Stomach (tissue), 9 donors: ENCODE measurements around the gene SUN3. TPM values are rescaled to one million over a fixed set of nuclear protein-coding genes. Genes with fewer than 3 reads are reported as not detected.
"Not testable (repeated sequence)": the region's sequence is repeated elsewhere in the genome, so short reads cannot be mapped to it uniquely, and the experiment has no call there.

Experiments
- DNase-seq, 2 donors: peaks; one replicate each; pipeline versions ENCODE4 v3.0.0 to v3.0.0-alpha.2; 2013 to 2019
- H3K27ac ChIP-seq, 5 donors: fragments of 200-600 bp in 4 of 5; sonication (generic) in 4 of 5; one replicate each; pipeline ENCODE4 v1.5.1; 2013 to 2019; ENCODE audit warnings: mild to moderate bottlenecking in 1 of 5, moderate library complexity in 1 of 5
- H3K27me3 ChIP-seq, 3 donors: fragments of 200-600 bp; sonication (generic); one replicate each; pipeline ENCODE4 v1.5.1; 2017 to 2019; ENCODE audit warnings: mixed run types in 1 of 3
- H3K36me3 ChIP-seq, 4 donors: fragments of 200-600 bp; sonication (generic); 1 replicate in 3 of 4; 2 replicates in 1 of 4; pipeline ENCODE4 v1.5.1; 2016 to 2019
- H3K4me1 ChIP-seq, 4 donors: fragments of 200-600 bp; sonication (generic); one replicate each; pipeline ENCODE4 v1.5.1; 2016 to 2019
- H3K4me3 ChIP-seq, 4 donors: fragments of 200-600 bp; sonication (generic) in 3 of 4; one replicate each; pipeline ENCODE4 v1.5.1; 2016 to 2019; ENCODE audit warnings: mild to moderate bottlenecking in 1 of 4
- H3K9me3 ChIP-seq, 4 donors: fragments of 200-600 bp; sonication (generic); one replicate each; pipeline ENCODE4 v1.5.1; 2016 to 2019
- CTCF ChIP-seq, 7 experiments: fragments of 450-650 bp in 4 of 7; fragments of 200-600 bp in 3 of 7; sonication (generic) in 3 of 7; IDR thresholded peaks; one replicate each; pipeline ENCODE4 v1.5.1; 2016 to 2019; ENCODE audit warnings: antibody characterized with exemption in 7 of 7, control low read depth in 2 of 7, mild to moderate bottlenecking in 1 of 7
- EP300 ChIP-seq: sonication (generic); formaldehyde crosslinking; IDR thresholded peaks from one replicate; pipeline ENCODE4 v1.6.1; 2017; ENCODE audit warnings: antibody characterized with exemption
- POLR2A ChIP-seq, 4 donors: fragments of 450-650 bp; IDR thresholded peaks; one replicate each; pipeline ENCODE4 v1.6.1; 2016; ENCODE audit warnings: antibody characterized with exemption in 4 of 4, control low read depth in 2 of 4, mild to moderate bottlenecking in 1 of 4, moderate library complexity in 1 of 4
- POLR2AphosphoS5 ChIP-seq, 3 donors: sonication (generic); formaldehyde crosslinking; IDR thresholded peaks; one replicate each; pipeline ENCODE4 v1.6.1; 2016; ENCODE audit warnings: antibody characterized with exemption in 3 of 3
- WGBS, 5 donors: extraction: QIAGEN DNeasy Blood & Tissue Kit in 3 of 5; methylation state at CpG; one replicate each; pipeline versions ENCODE4 v1.1.5 to v1.1.7; 2013 to 2018; 5-methylcytosine and 5-hydroxymethylcytosine counted together
- intact Hi-C: fragments of 100-400 bp; cut with DNase I; formaldehyde crosslinking; loops from one replicate; pipeline ENCODE4 v1.15.1; 2023; ENCODE audit warnings: low total_unique reads
- polyA plus RNA-seq, 3 donors: library from polyadenylated mRNA; stranded (reverse); fragments of 200-250 nt; gene quantifications; one replicate each; pipeline ENCODE4 v1.2.3, GENCODE V29; 2013
- total RNA-seq, 5 donors: library from RNA; depleted of rRNA; stranded (reverse); fragments of >200 nt; gene quantifications; one replicate each; pipeline versions ENCODE4 v1.1.0 to v1.2.3, GENCODE V29; 2014 to 2016
- donor health status: healthy with polysubstance abuse.
- donor health status: Bipolar disorder and iron deficiency.
- donor health status: healthy.

Gene SUN3
- total and polyA plus RNA-seq, 8 donors: not detected

GRCh38 chr7:47944536-47945260, 84.2 kb downstream of the SUN3 start:
- Histone ChIP-seq H3K4me1 (peaks cover 0 to 15% (median 5%) of the 10 kb centered on the region in 4 donors), H3K27me3 (no peaks in the 10 kb centered on the region), H3K36me3 (no peaks in the 10 kb centered on the region), H3K9me3 (no peaks in the 10 kb centered on the region), H3K27ac (no peak overlapping the region), H3K4me3 (no peak overlapping the region)
- 73 to 81% (median 78%) methylated on average over 12 of the region's 12 CpGs for WGBS, 5 donors
- intact Hi-C loops: loop anchor here (5.0 kb wide), 1 partner anchor 168 kb away; no protein-coding TSS in a partner anchor
- TF ChIP-seq POLR2A (IDR thresholded peaks at IDR 0.05) (no peak), EP300 (no peak), CTCF (IDR thresholded peaks at IDR 0.05) (no peak), POLR2AphosphoS5 (IDR thresholded peaks at IDR 0.05) (no peak)
- DNase-seq: no peak

- Histone ChIP-seq H3K36me3 (no peaks in the 10 kb centered on the region), H3K27me3 (no peaks in the 10 kb centered on the region), H3K9me3 (no peaks in the 10 kb centered on the region), H3K4me1 (peaks cover 0 to 15% (median 4%) of the 10 kb centered on the region in 4 donors), H3K27ac (no peak overlapping the region), H3K4me3 (no peak overlapping the region)
- intact Hi-C loops: loop anchor here (5.0 kb wide), 1 partner anchor 168 kb away; no protein-coding TSS in a partner anchor
- 83 to 88% (median 87%) methylated on average over 8 of the region's 8 CpGs for WGBS, 5 donors
- TF ChIP-seq POLR2AphosphoS5 (IDR thresholded peaks at IDR 0.05): no peak
- no peak for TF ChIP-seq EP300
- no peak for TF ChIP-seq POLR2A (IDR thresholded peaks at IDR 0.05)
- TF ChIP-seq CTCF (IDR thresholded peaks at IDR 0.05): no peak
- DNase-seq: no peak
These were observed 85.0 kb downstream of the SUN3 start for GRCh38 chr7:47943676-47944474.

- H3K4me3 ChIP-seq, H3K36me3 ChIP-seq, H3K27me3 ChIP-seq, H3K9me3 ChIP-seq, DNase-seq: not testable (repeated sequence)
- 80 to 95% (median 90%) methylated on average over 10 of the region's 10 CpGs for WGBS, 5 donors
- Histone ChIP-seq H3K4me1 (peaks cover 0 to 15% (median 4%) of the 10 kb centered on the region in 4 donors), H3K27ac (peak overlapping the region in 1 of 5 donors; percentile 29)
- intact Hi-C loops: loop anchor here (5.0 kb wide), 1 partner anchor 170 kb away; no protein-coding TSS in a partner anchor
These were observed 86.3 kb downstream of the SUN3 start for GRCh38 chr7:47942651-47943050.

GRCh38 chr7:47942132-47942531, 86.8 kb downstream of the SUN3 start:
- peak overlapping the region in 4 of 5 donors; percentile 29 to 79 (median 64) for H3K27ac ChIP-seq
- DNase-seq: no peak
- H3K27me3 ChIP-seq: no peaks in the 10 kb centered on the region
- no peak overlapping the region for H3K4me3 ChIP-seq
- H3K36me3 ChIP-seq: no peaks in the 10 kb centered on the region
- 70 to 87% (median 83%) methylated on average over 10 of the region's 10 CpGs for WGBS, 5 donors
- H3K4me1 ChIP-seq: peaks cover 0 to 15% (median 2%) of the 10 kb centered on the region in 4 donors
- H3K9me3 ChIP-seq: no peaks in the 10 kb centered on the region
- intact Hi-C loops: loop anchor here (5.0 kb wide), 1 partner anchor 170 kb away; no protein-coding TSS in a partner anchor
- no peak for TF ChIP-seq CTCF (IDR thresholded peaks at IDR 0.05)
- TF ChIP-seq POLR2AphosphoS5 (IDR thresholded peaks at IDR 0.05): no peak
- no peak for TF ChIP-seq EP300
- no peak for TF ChIP-seq POLR2A (IDR thresholded peaks at IDR 0.05)
